IMR-90 (cell line): ENCODE results near the gene VPS25. TPM values are rescaled to one million over a fixed set of nuclear protein-coding genes. Genes with fewer than 3 reads are reported as not detected.

Experiments used
- ATAC-seq: fragments of 200-7000 bp; cut with Tn5 transposase; 2 replicates; pipeline ENCODE4 v1.9.1; 2020; ENCODE audit warnings: low read depth, mild to moderate bottlenecking, moderate library complexity
- BruUV-seq: library from RNA; stranded (reverse); fragments of 400-500 nt; replicated peaks from 2 replicates; lab custom pipeline; 2021; lab: Mats Ljungman, UMichigan
- CTCF ChIA-PET: fragments of 300-600 bp; formaldehyde crosslinking; extraction: SDS; loops from one replicate; lab custom pipeline; 2021; ENCODE audit warnings: antibody characterized with exemption; lab: Yijun Ruan, JAX
- POLR2A ChIA-PET: fragments of 300-600 bp; sonication (Branson Sonifier 250); formaldehyde crosslinking; loops from one replicate; lab custom pipeline; 2022; ENCODE audit warnings: antibody characterized with exemption; ENCODE audit not compliant: unreplicated experiment; lab: Charles Lee
- DNase-seq: peaks from one replicate; pipeline ENCODE4 v3.0.0; 2013
- H2AFZ ChIP-seq: replicated peaks from 2 replicates; pipeline ENCODE3; 2013; ENCODE audit warnings: low read length, mild to moderate bottlenecking; ENCODE audit not compliant: poor library complexity
- H2AK5ac ChIP-seq: 2 replicates; pipeline ENCODE4 v1.6.1; 2013; ENCODE audit warnings: low read depth, low read length, inconsistent platforms
- H2AK9ac ChIP-seq: replicated peaks from 2 replicates; pipeline ENCODE3; 2013; ENCODE audit warnings: mild to moderate bottlenecking, low read depth, low read length, moderate library complexity; ENCODE audit not compliant: poor library complexity
- H2BK120ac ChIP-seq: 2 replicates; pipeline ENCODE4 v1.6.1; 2013; ENCODE audit warnings: low read depth, low read length, inconsistent platforms
- H2BK15ac ChIP-seq: 3 replicates; pipeline ENCODE4 v1.6.1; 2013; ENCODE audit warnings: low read depth, low read length, inconsistent platforms
- H2BK20ac ChIP-seq: 2 replicates; pipeline ENCODE4 v1.6.1; 2013; ENCODE audit warnings: low read depth, mild to moderate bottlenecking, inconsistent platforms, low read length, moderate library complexity
- H2BK5ac ChIP-seq: 2 replicates; pipeline ENCODE4 v1.6.1; 2013; ENCODE audit warnings: mild to moderate bottlenecking, low read depth, low read length, inconsistent platforms; ENCODE audit not compliant: poor library complexity, severe bottlenecking
- H3K14ac ChIP-seq: replicated peaks from 2 replicates; pipeline ENCODE4 v1.6.1; 2013; ENCODE audit warnings: low read depth, low read length, inconsistent platforms
- H3K18ac ChIP-seq: 2 replicates; pipeline ENCODE4 v1.6.1; 2013; ENCODE audit warnings: low read depth, low read length, control low read depth
- H3K23ac ChIP-seq: 2 replicates; pipeline ENCODE4 v1.6.1; 2013; ENCODE audit warnings: low read depth, low read length, inconsistent platforms
- H3K27ac ChIP-seq: 2 replicates; pipeline ENCODE4 v1.5.1; 2013; ENCODE audit warnings: mild to moderate bottlenecking, control low read depth, low read length; ENCODE audit not compliant: insufficient read depth
- H3K27me3 ChIP-seq: 2 replicates; pipeline ENCODE4 v1.6.1; 2013; ENCODE audit warnings: low read length; ENCODE audit not compliant: control insufficient read depth, insufficient read depth
- H3K36me3 ChIP-seq: 2 replicates; pipeline ENCODE4 v1.6.1; 2013; ENCODE audit warnings: low read length, mixed read lengths; ENCODE audit not compliant: control insufficient read depth, insufficient read depth
- H3K4ac ChIP-seq: 2 replicates; pipeline ENCODE4 v1.6.1; 2013; ENCODE audit warnings: low read depth, low read length, inconsistent platforms
- H3K4me1 ChIP-seq: 2 replicates; pipeline ENCODE4 v1.6.1; 2013; ENCODE audit warnings: low read length, mixed read lengths; ENCODE audit not compliant: control insufficient read depth, insufficient read depth
- H3K4me2 ChIP-seq: 2 replicates; pipeline ENCODE4 v1.6.1; 2013; ENCODE audit warnings: low read depth, mild to moderate bottlenecking, control low read depth, low read length, moderate library complexity
- H3K4me3 ChIP-seq: 2 replicates; pipeline ENCODE4 v1.5.1; 2013; ENCODE audit warnings: low read depth, mild to moderate bottlenecking, control low read depth, low read length, moderate library complexity; ENCODE audit not compliant: insufficient read depth
- H3K56ac ChIP-seq: 2 replicates; pipeline ENCODE4 v1.6.1; 2013; ENCODE audit warnings: low read length, inconsistent platforms; ENCODE audit not compliant: insufficient read depth; ENCODE audit errors: extremely low read depth
- H3K79me1 ChIP-seq, 2 experiments: 2 replicates each; pipeline ENCODE4 v1.6.1; 2013; ENCODE audit warnings: low read length in 2 of 2, inconsistent platforms in 1 of 2, low read depth in 1 of 2
- H3K9ac ChIP-seq: 2 replicates; pipeline ENCODE4 v1.6.1; 2013; ENCODE audit warnings: low read depth, low read length, control low read depth
- H3K9me1 ChIP-seq: 2 replicates; pipeline ENCODE4 v1.6.1; 2013; ENCODE audit warnings: low read length, inconsistent platforms; ENCODE audit not compliant: insufficient read depth
- H3K9me3 ChIP-seq: 2 replicates; pipeline ENCODE4 v1.6.1; 2013; ENCODE audit warnings: low read length; ENCODE audit not compliant: control insufficient read depth, insufficient read depth
- H4K20me1 ChIP-seq: 2 replicates; pipeline ENCODE4 v1.6.1; 2013; ENCODE audit warnings: low read length, inconsistent platforms; ENCODE audit not compliant: insufficient read depth
- H4K5ac ChIP-seq: 2 replicates; pipeline ENCODE4 v1.6.1; 2013; ENCODE audit warnings: mild to moderate bottlenecking, low read depth, low read length, control low read depth
- H4K8ac ChIP-seq, 2 experiments: 2 replicates each; pipeline ENCODE4 v1.6.1; 2013; ENCODE audit warnings: low read depth in 2 of 2, low read length in 2 of 2, control low read depth in 1 of 2, inconsistent platforms in 1 of 2
- H4K91ac ChIP-seq: 2 replicates; pipeline ENCODE4 v1.6.1; 2013; ENCODE audit warnings: low read depth, low read length, inconsistent platforms; ENCODE audit not compliant: insufficient read depth
- BHLHE40 ChIP-seq: fragments of 150-350 bp; IDR thresholded peaks from 2 replicates; pipeline ENCODE4 v1.6.1; 2016; ENCODE audit warnings: mild to moderate bottlenecking, low read depth, low read length
- CHD1 ChIP-seq: IDR thresholded peaks from 2 replicates; pipeline ENCODE4 v1.6.1; 2012; ENCODE audit warnings: low read depth, low read length, improper control_type of control experiment
- CTCF ChIP-seq: conservative IDR thresholded peaks from 2 replicates; pipeline ENCODE4 v1.5.1; 2012; ENCODE audit warnings: mild to moderate bottlenecking, low read depth, low read length, improper control_type of control experiment
- MAFK ChIP-seq: IDR thresholded peaks from 2 replicates; pipeline ENCODE4 v1.6.1; 2012; ENCODE audit warnings: low read depth, low read length, improper control_type of control experiment
- MAZ ChIP-seq: IDR thresholded peaks from 2 replicates; pipeline ENCODE4 v1.6.1; 2012; ENCODE audit warnings: low read depth, mild to moderate bottlenecking, low read length, improper control_type of control experiment, moderate library complexity, borderline replicate concordance
- MXI1 ChIP-seq: IDR thresholded peaks from 2 replicates; pipeline ENCODE4 v1.6.1; 2012; ENCODE audit warnings: low read depth, mild to moderate bottlenecking, low read length, moderate library complexity, borderline replicate concordance
- NFE2L2 ChIP-seq: fragments of 150-350 bp; IDR thresholded peaks from 2 replicates; pipeline ENCODE4 v1.6.1; 2016; ENCODE audit warnings: low read depth, mild to moderate bottlenecking, low read length
- RAD21 ChIP-seq: IDR thresholded peaks from 2 replicates; pipeline ENCODE4 v1.6.1; 2012; ENCODE audit warnings: low read length, improper control_type of control experiment
- SMC3 ChIP-seq: fragments of 150-350 bp; IDR thresholded peaks from 2 replicates; pipeline ENCODE4 v1.6.1; 2016; ENCODE audit warnings: low read depth, mild to moderate bottlenecking, antibody characterized with exemption, low read length, moderate library complexity
- WGBS, 2 experiments: methylation state at CpG; one replicate each; pipeline versions ENCODE4 v1.1.5 to v1.1.7; 2013; ENCODE audit warnings: missing lambda C conversion rate in 2 of 2; ENCODE audit not compliant: insufficient read length in 1 of 2; ENCODE audit errors: extremely low coverage in 2 of 2; 5-methylcytosine and 5-hydroxymethylcytosine counted together
- dilution Hi-C: fragments of 300-500 bp; cut with HindIII; formaldehyde crosslinking; loops from one replicate; pipeline ENCODE4 v1.14.3; 2018; ENCODE audit warnings: low sequenced_read_pairs; ENCODE audit not compliant: unreplicated experiment
- in situ Hi-C: fragments of 300-500 bp; cut with MboI; formaldehyde crosslinking; loops from 3 replicates; pipeline ENCODE4 v1.14.3; 2019; ENCODE audit warnings: low sequenced_read_pairs, inconsistent platforms, mixed read lengths
- intact Hi-C: fragments of 100-400 bp; cut with micrococcal nuclease; formaldehyde crosslinking; loops from 2 replicates; pipeline ENCODE4 v1.10.0; 2022
- polyA plus RNA-seq, 3 experiments: library from polyadenylated mRNA; depleted of rRNA; stranded (reverse); fragments of >200 nt; gene quantifications; 2 replicates each; pipeline ENCODE4 v1.2.3, GENCODE V29; 2012; ENCODE audit warnings: low replicate concordance in 1 of 3
- total RNA-seq: library from RNA; depleted of rRNA; stranded (reverse); fragments of >200 nt; gene quantifications from 2 replicates; pipeline ENCODE4 v1.2.3, GENCODE V29; 2012

The VPS25 gene
- total and polyA plus RNA-seq, 2 of the 4 experiments (the other 2 are of a cell fraction), result 71.3 to 130 TPM

GRCh38 chr17:42803074-42803883, 30.0 kb downstream of the VPS25 start:
- no peaks in the 10 kb centered on the region for H3K9me3 ChIP-seq
- ChIA-PET POLR2A (interaction anchor here (0.6 kb wide), 1 partner anchor 156 kb away, joined by 6 read pairs; no protein-coding TSS in a partner anchor), CTCF (no interaction called here)
- no peak overlapping the region for H4K5ac ChIP-seq
- DNase-seq, result peak; percentile 35
- H3K4me3 ChIP-seq, result no peak overlapping the region
- peaks cover 3% of the 10 kb centered on the region; the same call in 1 of the 2 replicates for H3K4me1 ChIP-seq
- no peak overlapping the region for H3K23ac ChIP-seq
- peaks cover 2 to 6% of the 10 kb centered on the region in 2 experiments; a peak in 3 of 4 replicates for H3K79me1 ChIP-seq
- H4K20me1 ChIP-seq, result no peaks in the 10 kb centered on the region
- no peak overlapping the region for H2BK15ac ChIP-seq
- no peaks in the 10 kb centered on the region for H3K27me3 ChIP-seq
- dilution Hi-C loops (no loop called here), intact Hi-C loops (no loop called here), in situ Hi-C loops (no loop called here)
- TF ChIP-seq CHD1, result no peak
- TF ChIP-seq SMC3, result no peak
- no peak for TF ChIP-seq MXI1
- no peak for TF ChIP-seq BHLHE40
- TF ChIP-seq RAD21, result no peak
- no peak for TF ChIP-seq MAFK
- TF ChIP-seq MAZ, result no peak
- no peak for TF ChIP-seq CTCF
- no peak for TF ChIP-seq NFE2L2
- BruUV-seq, result no TSS peak
- H3K14ac ChIP-seq, result no peak overlapping the region
- H4K91ac ChIP-seq, result no peak overlapping the region
- H3K27ac ChIP-seq, result peak overlapping the region; percentile 11; the same call in 1 of the 2 replicates
- no peak overlapping the region for H3K56ac ChIP-seq
- no CpG with 5 or more reads among the region's 2 CpGs for WGBS, 2 experiments
- no peak overlapping the region for H4K8ac ChIP-seq
- 0 out of 2 replicates have a peak, but pooled peaks cover 3% of the 10 kb centered on the region for H3K9me1 ChIP-seq
- H2AK9ac ChIP-seq, result no peak overlapping the region
- no peak overlapping the region for H2AK5ac ChIP-seq
- no peak overlapping the region for H2BK120ac ChIP-seq
- H3K36me3 ChIP-seq, result no peaks in the 10 kb centered on the region
- H3K9ac ChIP-seq, result no peak overlapping the region
- no peak overlapping the region for H3K4ac ChIP-seq
- H3K18ac ChIP-seq, result no peak overlapping the region
- ATAC-seq, result peak; percentile 12
- no peak overlapping the region for H2BK5ac ChIP-seq
- no peak overlapping the region; the same call in 1 of the 2 replicates for H3K4me2 ChIP-seq
- no peak overlapping the region for H2AFZ ChIP-seq
- no peak overlapping the region for H2BK20ac ChIP-seq
